ENCODE data around the gene MIS12. TPM values are rescaled to one million over a fixed set of nuclear protein-coding genes. Genes with fewer than 3 reads are reported as not detected.

Gene MIS12
- total RNA-seq, 2 experiments from 2014 or later, result 30.3 to 35.0 TPM

GRCh38 chr17:5500589-5501391 lies 14.4 kb downstream of the MIS12 start:
- peak; percentile 98 for ATAC-seq
- ChIA-PET CTCF (interaction anchor here (0.6 to 1.2 kb wide), 4 partner anchors 10 to 61 kb away, joined by 3 read pairs; no protein-coding TSS in a partner anchor), POLR2A (interaction anchor here (0.6 to 2.8 kb wide), 5 partner anchors 9 to 232 kb away, joined by 3 to 19 read pairs (median 3); partner anchors contain the start of genes DERL2 and MIS12)
- TF ChIP-seq CTCF (IDR thresholded peaks at IDR 0.05), result no peak
- peak; percentile 85 for DNase-seq
- intact Hi-C loops (cut with micrococcal nuclease), result no loop called here
- no peaks in the 10 kb centered on the region for H3K9me3 Mint-ChIP-seq
- peaks cover 21% of the 10 kb centered on the region for H3K4me1 Mint-ChIP-seq (ENCODE audit: low read depth)
- peak overlapping the region; percentile 60 for H3K27ac Mint-ChIP-seq
- H3K27me3 Mint-ChIP-seq, result no peaks in the 10 kb centered on the region
- H3K4me3 Mint-ChIP-seq, result peak overlapping the region; percentile 85
- no peaks in the 10 kb centered on the region for H3K36me3 Mint-ChIP-seq (ENCODE audit: low read depth)

GRCh38 chr17:5501685-5502084 lies 15.3 kb downstream of the MIS12 start:
- H3K4me1 Mint-ChIP-seq (ENCODE audit: low read depth), result peaks cover 21% of the 10 kb centered on the region
- ChIA-PET CTCF (interaction anchor here (0.9 kb wide), 1 partner anchor 14 kb away, joined by 3 read pairs; no protein-coding TSS in a partner anchor), POLR2A (interaction anchor here (2.8 kb wide), 1 partner anchor 15 kb away, joined by 19 read pairs; the partner anchor contains the start of genes DERL2 and MIS12)
- H3K9me3 Mint-ChIP-seq, result no peaks in the 10 kb centered on the region
- H3K27ac Mint-ChIP-seq, result no peak overlapping the region
- no peaks in the 10 kb centered on the region for H3K27me3 Mint-ChIP-seq
- H3K4me3 Mint-ChIP-seq, result peak overlapping the region; percentile 85
- ATAC-seq (no peak), DNase-seq (no peak)
- TF ChIP-seq CTCF (IDR thresholded peaks at IDR 0.05), result no peak
- no peaks in the 10 kb centered on the region for H3K36me3 Mint-ChIP-seq (ENCODE audit: low read depth)
- intact Hi-C loops (cut with micrococcal nuclease), result no loop called here

- no peak overlapping the region for H3K27ac Mint-ChIP-seq
- intact Hi-C loops (cut with micrococcal nuclease), result no loop called here
- no peak for DNase-seq
- ChIA-PET CTCF (no interaction called here), POLR2A (no interaction called here)
- no peak for TF ChIP-seq CTCF (IDR thresholded peaks at IDR 0.05)
- H3K4me1 Mint-ChIP-seq (ENCODE audit: low read depth), result peaks cover 21% of the 10 kb centered on the region
- H3K36me3 Mint-ChIP-seq (ENCODE audit: low read depth), result no peaks in the 10 kb centered on the region
- H3K4me3 Mint-ChIP-seq, result no peak overlapping the region
- H3K9me3 Mint-ChIP-seq, result no peaks in the 10 kb centered on the region
- ATAC-seq, result no peak
- no peaks in the 10 kb centered on the region for H3K27me3 Mint-ChIP-seq
These were observed 16.2 kb downstream of the MIS12 start for GRCh38 chr17:5502552-5502951.

GRCh38 chr17:5506307-5506706 lies 19.9 kb downstream of the MIS12 start:
- TF ChIP-seq CTCF (IDR thresholded peaks at IDR 0.05), result no peak
- CTCF ChIA-PET, result no interaction called here
- Mint-ChIP-seq H3K27me3 (no peaks in the 10 kb centered on the region), H3K9me3 (no peaks in the 10 kb centered on the region), H3K36me3 (ENCODE audit: low read depth) (no peaks in the 10 kb centered on the region), H3K27ac (no peak overlapping the region), H3K4me3 (no peak overlapping the region), H3K4me1 (ENCODE audit: low read depth) (peaks cover 5% of the 10 kb centered on the region)
- ATAC-seq (no peak), DNase-seq (no peak)
- intact Hi-C loops (cut with micrococcal nuclease), result no loop called here
- POLR2A ChIA-PET, result no interaction called here

- no peak for TF ChIP-seq CTCF (IDR thresholded peaks at IDR 0.05)
- intact Hi-C loops (cut with micrococcal nuclease), result no loop called here
- DNase-seq (no peak), ATAC-seq (no peak)
- POLR2A ChIA-PET, result no interaction called here
- no peaks in the 10 kb centered on the region for H3K27me3 Mint-ChIP-seq
- H3K27ac Mint-ChIP-seq, result no peak overlapping the region
- H3K4me3 Mint-ChIP-seq, result no peak overlapping the region
- peaks cover 5% of the 10 kb centered on the region for H3K36me3 Mint-ChIP-seq (ENCODE audit: low read depth)
- CTCF ChIA-PET, result no interaction called here
- peaks cover 19% of the 10 kb centered on the region for H3K4me1 Mint-ChIP-seq (ENCODE audit: low read depth)
- H3K9me3 Mint-ChIP-seq, result no peaks in the 10 kb centered on the region
These were observed 22.4 kb downstream of the MIS12 start for GRCh38 chr17:5508810-5509209.
